Neural progenitor cell (in vitro differentiated cells): ENCODE measurements around the gene PPAN.

Experiments used
- CTCF ChIP-seq: fragments of 200-600 bp; sonication (generic); IDR thresholded peaks from 2 replicates; pipeline ENCODE4 v1.5.1; 2017; ENCODE audit warnings: antibody characterized with exemption, mild to moderate bottlenecking
- EZH2 ChIP-seq: fragments of 200-600 bp; sonication (generic); IDR thresholded peaks from 2 replicates; pipeline ENCODE4 v1.6.1; 2017; ENCODE audit warnings: antibody characterized with exemption, mild to moderate bottlenecking, moderate library complexity
- EZH2phosphoT487 ChIP-seq: fragments of 200-600 bp; sonication (generic); IDR thresholded peaks from 2 replicates; pipeline ENCODE4 v1.6.1; 2017; ENCODE audit warnings: antibody characterized with exemption

- no peak for TF ChIP-seq CTCF
- TF ChIP-seq EZH2phosphoT487, result no peak
- TF ChIP-seq EZH2, result no peak
Measured at GRCh38 chr19:10076535-10076934, 29.6 kb upstream of the PPAN start.
